HG03432 (cell line): Measurements from ENCODE around the gene SBF2.
"Not testable (repeated sequence)": the region's sequence is repeated elsewhere in the genome, so short reads cannot be mapped to it uniquely, and the experiment has no call there.

Experiments
- ATAC-seq: cut with Tn5 transposase; IDR thresholded peaks from one replicate; pipeline ENCODE4 v1.9.1; 2021; ENCODE audit warnings: mild to moderate bottlenecking, moderate library complexity; ENCODE audit not compliant: unreplicated experiment

The SBF2 gene

GRCh38 chr11:10029386-10030121 lies 264.5 kb downstream of the SBF2 start:
- ATAC-seq, result no peak

GRCh38 chr11:10026514-10026913 lies 267.5 kb downstream of the SBF2 start:
- no peak for ATAC-seq

DNA sequence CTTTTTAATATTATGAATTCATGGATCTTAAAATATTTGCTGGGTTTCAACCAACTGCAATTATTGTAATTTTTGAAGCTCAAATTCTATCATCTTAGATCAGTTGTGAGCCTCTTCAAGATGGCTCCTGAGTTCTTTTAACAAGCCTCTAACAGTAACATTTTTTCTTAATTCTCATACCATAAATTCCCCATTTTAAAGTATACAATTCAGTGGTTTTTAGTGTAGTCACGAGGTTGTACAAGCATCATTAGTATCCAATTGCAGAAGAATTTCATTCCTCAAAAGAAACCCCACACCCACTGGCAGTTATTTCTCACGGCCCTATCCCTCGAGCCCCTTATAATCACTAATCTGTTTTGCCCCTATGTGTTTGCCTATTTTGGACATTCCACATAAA lies 270.8 kb downstream of the SBF2 start:
- no peak for ATAC-seq

DNA sequence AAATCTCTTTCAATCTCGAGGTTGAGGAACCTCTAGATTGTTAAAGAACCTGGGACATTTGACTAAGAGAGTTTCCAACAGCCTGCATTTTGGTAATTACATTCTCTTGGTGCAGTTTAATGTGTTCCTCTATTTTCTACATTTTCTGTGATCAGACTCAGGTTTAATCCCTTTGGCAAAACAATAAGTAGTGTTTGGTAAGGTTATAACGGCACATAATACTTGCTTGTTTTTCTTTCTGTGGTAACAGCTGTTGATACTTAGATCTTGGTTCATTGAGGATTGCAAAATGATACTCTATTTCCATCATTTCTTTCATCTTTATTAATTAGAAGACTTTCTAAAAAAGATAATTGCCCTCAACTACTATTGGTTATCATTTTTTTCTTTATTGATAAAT lies 271.3 kb downstream of the SBF2 start:
- no peak for ATAC-seq

- no peak for ATAC-seq
Observed at GRCh38 chr11:10021563-10021962, 272.5 kb downstream of the SBF2 start.

DNA sequence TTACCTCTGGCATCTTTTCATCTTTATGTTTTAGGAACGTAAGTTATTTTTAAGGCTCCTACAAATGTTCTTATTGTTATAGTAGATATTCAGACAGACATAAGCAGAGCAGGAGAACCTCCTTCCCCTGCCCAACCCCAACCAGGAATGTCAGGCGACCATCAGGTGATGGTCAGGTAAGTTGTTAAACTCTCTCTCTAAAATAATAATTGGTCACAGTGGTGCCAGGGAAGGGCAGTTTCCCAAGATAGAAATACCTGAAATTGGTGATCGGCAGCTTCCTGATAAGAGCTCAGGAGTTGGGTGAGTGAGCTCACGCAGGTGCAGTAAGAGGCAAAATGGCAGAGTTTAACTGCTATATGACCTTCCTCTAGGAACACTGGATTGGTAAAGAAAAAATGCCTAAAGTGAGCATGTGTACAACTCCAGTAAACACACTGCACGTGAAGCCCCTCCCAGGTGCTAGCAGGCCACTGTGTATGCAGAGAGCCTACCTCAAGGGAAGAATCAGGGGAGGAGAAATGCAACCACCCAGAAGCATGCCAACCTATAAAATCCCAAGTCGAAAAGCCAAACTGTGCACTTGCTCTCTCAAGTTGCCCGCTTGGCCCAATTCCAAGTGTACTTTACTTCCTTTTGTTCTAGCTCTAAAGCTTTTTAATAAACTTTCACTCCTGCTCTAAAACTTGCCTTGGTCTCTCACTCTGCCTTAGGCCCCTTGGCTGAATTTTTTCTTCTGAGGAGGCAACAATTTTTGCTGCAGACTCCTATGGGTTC lies 273.9 kb downstream of the SBF2 start:
- ATAC-seq, result no peak

- no peak for ATAC-seq
Observed at GRCh38 chr11:10017911-10018310, 276.1 kb downstream of the SBF2 start.

- ATAC-seq, result no peak
Observed at GRCh38 chr11:10017050-10017449, 277.0 kb downstream of the SBF2 start.

DNA sequence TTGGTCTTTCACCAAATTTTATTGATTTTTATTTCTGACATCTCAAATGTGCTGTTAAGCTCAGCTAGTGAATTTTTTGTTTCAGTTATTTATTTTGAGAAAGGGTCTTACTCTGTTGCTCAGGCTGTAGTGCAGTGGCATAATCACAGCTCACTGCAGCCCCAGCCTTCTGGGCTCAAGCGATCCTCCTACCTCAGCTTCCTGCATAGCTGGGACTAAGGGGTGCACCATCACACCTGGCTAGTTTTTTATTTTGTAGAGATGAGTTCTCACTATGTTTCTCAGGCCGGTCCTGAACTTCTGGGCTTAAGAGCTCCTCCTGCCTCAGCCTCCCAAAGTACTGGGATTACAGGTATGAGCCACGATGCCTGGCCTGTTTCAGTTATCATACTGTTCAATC lies 282.0 kb downstream of the SBF2 start:
- no peak for ATAC-seq

GRCh38 chr11:10005955-10006525 lies 288.0 kb downstream of the SBF2 start:
- no peak for ATAC-seq

- ATAC-seq, result no peak
Observed at GRCh38 chr11:10004526-10005113, 289.4 kb downstream of the SBF2 start.

DNA sequence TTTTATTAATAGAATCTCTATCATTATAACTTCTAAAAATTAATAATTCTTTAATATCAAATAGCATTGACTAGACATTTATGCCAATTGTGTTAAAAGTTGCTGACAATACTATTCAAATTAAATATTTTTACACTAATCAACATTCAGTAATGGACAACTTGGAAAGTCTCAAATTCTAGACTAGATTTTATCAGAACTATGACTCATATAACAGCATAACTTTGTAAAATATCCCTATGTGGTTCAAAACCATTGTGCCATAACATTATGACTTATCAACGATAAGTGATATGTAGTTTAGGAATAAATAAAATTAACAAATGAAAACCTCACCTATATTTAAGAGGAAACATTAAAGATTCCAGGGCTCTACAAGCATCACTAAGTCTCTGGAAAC lies 291.8 kb downstream of the SBF2 start:
- no peak for ATAC-seq

- no peak for ATAC-seq
Observed at GRCh38 chr11:9992306-9992705, 301.7 kb downstream of the SBF2 start.

DNA sequence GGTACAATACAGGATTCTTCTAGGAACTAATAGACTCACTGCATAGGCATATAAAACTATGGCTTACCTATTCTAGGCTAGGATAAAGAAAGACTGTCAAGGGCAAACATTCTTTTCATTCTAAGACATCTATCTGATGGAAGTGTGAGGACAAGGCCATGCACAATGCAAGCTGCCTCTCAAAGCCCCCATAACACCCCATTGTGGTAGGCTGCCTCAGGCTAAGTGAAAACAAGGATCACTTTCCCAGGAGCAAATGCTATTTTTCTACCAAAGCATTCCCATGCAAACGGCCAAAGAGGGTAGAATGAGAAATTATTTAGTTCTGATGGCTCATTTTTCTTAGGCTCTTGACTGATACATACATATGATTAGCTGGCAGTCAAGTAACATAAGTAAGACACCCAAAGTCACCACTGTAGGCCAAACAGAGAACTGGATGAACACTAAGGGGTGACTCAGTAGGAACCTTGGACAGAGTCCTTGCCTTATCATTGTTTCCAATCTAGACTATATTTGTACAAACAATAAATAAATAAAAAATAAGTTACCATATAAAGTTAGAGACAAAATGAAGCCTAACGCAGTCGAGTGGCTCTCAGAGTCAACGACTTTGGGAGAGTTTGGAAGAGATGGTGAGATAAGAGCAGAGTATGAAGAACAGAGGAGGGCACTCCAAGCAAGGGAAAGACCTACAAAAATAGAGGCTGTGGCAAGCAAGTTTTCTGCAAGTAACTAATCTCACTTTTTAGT lies 303.6 kb downstream of the SBF2 start:
- ATAC-seq, result no peak

DNA sequence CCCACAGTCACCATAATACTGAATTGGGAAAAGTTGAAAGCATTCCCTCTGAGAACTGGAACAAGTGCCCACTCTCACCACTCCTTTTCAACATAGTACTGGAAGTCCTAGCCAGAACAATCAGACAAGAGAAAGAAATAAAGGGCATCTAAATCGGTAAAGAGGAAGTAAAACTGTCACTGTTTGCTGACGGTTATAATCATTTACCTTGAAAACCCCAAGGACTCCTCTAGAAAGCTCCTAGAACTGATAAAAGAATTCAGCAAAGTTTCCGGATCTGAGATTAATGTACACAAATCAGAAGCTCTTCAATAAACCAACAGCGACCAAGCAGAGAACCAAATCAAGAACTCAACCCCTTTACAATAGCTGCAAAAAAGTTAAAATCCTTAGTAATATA lies 306.7 kb downstream of the SBF2 start:
- ATAC-seq, result not testable (repeated sequence)

GRCh38 chr11:9982796-9983579 lies 311.0 kb downstream of the SBF2 start:
- no peak for ATAC-seq

DNA sequence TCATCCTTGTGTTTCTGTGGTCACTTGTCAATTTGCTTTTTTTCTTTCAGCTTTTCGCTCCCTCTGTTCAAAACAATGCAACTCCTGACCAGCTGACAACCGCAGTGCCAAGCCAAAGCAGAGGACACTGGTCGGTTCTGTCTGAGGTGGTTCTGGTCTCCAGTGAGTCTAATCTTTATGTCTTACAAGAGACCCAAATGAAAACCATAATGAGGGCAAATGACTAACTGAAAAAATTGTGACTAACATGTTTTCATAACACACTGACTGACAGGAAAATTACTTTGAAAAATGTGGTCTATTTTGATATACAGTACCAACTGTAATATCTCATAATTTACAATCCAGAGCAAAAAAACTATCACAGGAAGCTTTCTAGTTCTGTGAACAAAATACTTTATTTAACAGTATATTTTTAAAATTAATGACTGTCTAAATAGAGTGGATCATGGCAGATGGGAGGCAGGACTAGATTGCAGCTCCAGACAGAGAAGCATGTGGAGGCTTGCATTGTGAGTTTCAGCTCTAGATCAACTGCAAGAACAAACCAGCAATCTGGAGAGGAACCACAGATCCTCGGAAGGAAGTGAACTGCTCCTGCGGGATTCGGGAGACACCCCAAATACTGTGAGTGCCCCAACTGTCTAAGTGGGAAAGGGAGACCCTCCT lies 311.8 kb downstream of the SBF2 start:
- no peak for ATAC-seq

- no peak for ATAC-seq
Observed at GRCh38 chr11:9980931-9981330, 313.1 kb downstream of the SBF2 start.

DNA sequence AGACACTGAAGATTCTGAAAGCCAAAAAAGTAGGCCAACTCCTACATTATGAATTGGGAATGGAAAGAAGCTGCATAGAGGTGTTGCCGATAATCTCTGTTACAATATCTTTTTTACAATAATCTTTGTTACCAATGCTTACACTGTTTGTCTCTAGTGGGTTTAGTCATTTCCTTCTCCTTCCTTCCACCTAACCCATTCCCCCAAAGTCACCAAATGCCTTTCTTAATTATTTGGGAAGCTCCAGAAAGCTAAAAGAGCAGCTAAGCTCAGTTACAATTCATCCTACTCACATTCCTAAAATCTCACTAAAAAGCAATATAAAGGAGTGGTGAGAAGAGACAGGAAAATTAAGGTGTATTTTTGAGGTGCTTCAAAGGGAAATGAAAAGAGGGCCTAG lies 316.5 kb downstream of the SBF2 start:
- no peak for ATAC-seq

DNA sequence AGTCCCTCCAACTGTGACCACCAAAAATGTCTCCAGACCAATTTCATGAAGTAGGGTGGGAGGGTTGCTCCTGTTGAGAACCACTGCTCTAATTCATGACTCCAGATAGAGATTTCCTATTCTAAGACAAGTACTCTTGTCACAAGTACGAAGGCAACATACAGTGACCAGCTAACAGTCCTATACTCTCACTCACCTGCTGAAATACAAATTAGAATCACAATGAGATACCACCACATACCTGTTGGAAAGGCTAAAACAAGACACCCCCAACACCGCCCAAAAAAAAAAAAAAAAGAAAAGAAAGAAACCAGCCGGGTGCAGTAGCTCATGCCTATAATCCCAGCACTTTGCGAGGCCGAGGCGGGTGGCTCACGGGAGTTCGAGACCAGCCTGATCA lies 319.6 kb downstream of the SBF2 start:
- ATAC-seq, result no peak
